HepG2 (cell line): ENCODE data around the gene STK32A. TPM values are rescaled to one million over a fixed set of nuclear protein-coding genes. Genes with fewer than 3 reads are reported as not detected.

Experiments used
- ARNT ChIP-seq: fragments of 450-650 bp; IDR thresholded peaks from 2 replicates; pipeline ENCODE4 v1.6.1; 2017
- HDAC2 ChIP-seq: sonication (generic); formaldehyde crosslinking; IDR thresholded peaks from 2 replicates; pipeline ENCODE4 v1.4.0; 2020; ENCODE audit warnings: missing genetic modification reagents
- NR2F1 ChIP-seq, 2 experiments: fragments of 450-650 bp in 1 of 2; formaldehyde crosslinking in 1 of 2; IDR thresholded peaks; 2 replicates each; pipeline versions ENCODE4 v1.5.0 to v1.6.1; 2016 to 2020; ENCODE audit warnings: mild to moderate bottlenecking in 1 of 2, missing compliant biosample characterization in 1 of 2, missing genetic modification reagents in 1 of 2, moderate library complexity in 1 of 2
- REPIN1 ChIP-seq: sonication (generic); formaldehyde crosslinking; IDR thresholded peaks from 2 replicates; pipeline ENCODE4 v1.8.0; 2022; ENCODE audit warnings: missing genetic modification reagents, low read depth, mild to moderate bottlenecking, borderline replicate concordance
- SKI ChIP-seq: fragments of 450-650 bp; IDR thresholded peaks from one replicate; pipeline ENCODE4 v1.6.1; 2018; ENCODE audit warnings: mild to moderate bottlenecking; ENCODE audit not compliant: partially characterized antibody
- SKIL ChIP-seq: sonication (generic); formaldehyde crosslinking; IDR thresholded peaks from 2 replicates; pipeline ENCODE4 v1.8.0; 2022; ENCODE audit warnings: missing genetic modification reagents, mild to moderate bottlenecking, moderate library complexity, borderline replicate concordance
- STAT5B ChIP-seq: sonication (generic); formaldehyde crosslinking; IDR thresholded peaks from 2 replicates; pipeline ENCODE4 v1.4.0; 2020; ENCODE audit warnings: missing genetic modification reagents
- ZFP37 ChIP-seq: sonication (generic); formaldehyde crosslinking; IDR thresholded peaks from 2 replicates; pipeline ENCODE4 v1.4.0; 2020; ENCODE audit warnings: missing genetic modification reagents, borderline replicate concordance
- ZKSCAN1 ChIP-seq: fragments of 150-350 bp; IDR thresholded peaks from 2 replicates; pipeline ENCODE4 v1.6.1; 2014; ENCODE audit warnings: low read length
- ZNF274 ChIP-seq: sonication (generic); formaldehyde crosslinking; IDR thresholded peaks from 2 replicates; pipeline ENCODE4 v1.5.1; 2020; ENCODE audit warnings: mild to moderate bottlenecking, missing genetic modification reagents
- polyA plus RNA-seq, 8 experiments: library from polyadenylated mRNA; depleted of rRNA in 3 of 8; stranded (reverse) in 7 of 8; unstranded in 1 of 8; fragments of >200 nt; fragmentation: Illumina TruSeq in 4 of 8; extraction: Trizol in 4 of 8; gene quantifications; 2 replicates each; pipeline versions ENCODE4 v1.2.1 to v1.2.3, GENCODE V29; 2011 to 2016; ENCODE audit warnings: low read depth in 4 of 8, missing spikeins in 1 of 8, mixed read lengths in 1 of 8; ENCODE audit not compliant: insufficient read depth in 1 of 8
- total RNA-seq, 5 experiments: library from RNA; depleted of rRNA; stranded (reverse); fragments of >200 nt; fragmentation: Illumina TruSeq; extraction: Trizol; gene quantifications; 2 replicates each; pipeline ENCODE4 v1.2.3, GENCODE V29; 2016; ENCODE audit warnings: low read depth in 1 of 5
- TF ChIP-seq, protein P1 (sequence below): sonication (generic); formaldehyde crosslinking; conservative IDR thresholded peaks from 2 replicates; pipeline ENCODE4 v1.4.0; 2020; ENCODE audit warnings: missing genetic modification reagents

STK32A gene
- total and polyA plus RNA-seq, 2 of the 13 experiments (the other 11 are each of a cell fraction or from before 2014, with no cell fraction given) = not detected

- TF ChIP-seq SKIL (CRISPR knock-in tag) = no peak
- TF ChIP-seq NR2F1 (CRISPR knock-in tag; IDR thresholded peaks at IDR 0.05) = no peak
- TF ChIP-seq ZNF274 = no peak
- no peak for TF ChIP-seq ZKSCAN1
- no peak for TF ChIP-seq ARNT
- no peak for TF ChIP-seq ZFP37 (CRISPR knock-in tag)
- TF ChIP-seq, protein P1, sequence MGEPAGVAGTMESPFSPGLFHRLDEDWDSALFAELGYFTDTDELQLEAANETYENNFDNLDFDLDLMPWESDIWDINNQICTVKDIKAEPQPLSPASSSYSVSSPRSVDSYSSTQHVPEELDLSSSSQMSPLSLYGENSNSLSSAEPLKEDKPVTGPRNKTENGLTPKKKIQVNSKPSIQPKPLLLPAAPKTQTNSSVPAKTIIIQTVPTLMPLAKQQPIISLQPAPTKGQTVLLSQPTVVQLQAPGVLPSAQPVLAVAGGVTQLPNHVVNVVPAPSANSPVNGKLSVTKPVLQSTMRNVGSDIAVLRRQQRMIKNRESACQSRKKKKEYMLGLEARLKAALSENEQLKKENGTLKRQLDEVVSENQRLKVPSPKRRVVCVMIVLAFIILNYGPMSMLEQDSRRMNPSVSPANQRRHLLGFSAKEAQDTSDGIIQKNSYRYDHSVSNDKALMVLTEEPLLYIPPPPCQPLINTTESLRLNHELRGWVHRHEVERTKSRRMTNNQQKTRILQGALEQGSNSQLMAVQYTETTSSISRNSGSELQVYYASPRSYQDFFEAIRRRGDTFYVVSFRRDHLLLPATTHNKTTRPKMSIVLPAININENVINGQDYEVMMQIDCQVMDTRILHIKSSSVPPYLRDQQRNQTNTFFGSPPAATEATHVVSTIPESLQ (CRISPR knock-in tag) = no peak
- no peak for TF ChIP-seq STAT5B
- no peak for TF ChIP-seq REPIN1 (CRISPR knock-in tag)
- TF ChIP-seq SKI = no peak
- no peak for TF ChIP-seq HDAC2 (CRISPR knock-in tag)
Measured at GRCh38 chr5:147317978-147318684, 83.3 kb downstream of the STK32A start (continued).
